ENCODE measurements around the gene ERCC2. TPM values are rescaled to one million over a fixed set of nuclear protein-coding genes. Genes with fewer than 3 reads are reported as not detected.
"Not testable (repeated sequence)": the region's sequence is repeated elsewhere in the genome, so short reads cannot be mapped to it uniquely, and the experiment has no call there.

ERCC2 gene
- total and polyA plus RNA-seq, 9 donors, result 6.3 to 18.6 (median 16.8) TPM

DNA sequence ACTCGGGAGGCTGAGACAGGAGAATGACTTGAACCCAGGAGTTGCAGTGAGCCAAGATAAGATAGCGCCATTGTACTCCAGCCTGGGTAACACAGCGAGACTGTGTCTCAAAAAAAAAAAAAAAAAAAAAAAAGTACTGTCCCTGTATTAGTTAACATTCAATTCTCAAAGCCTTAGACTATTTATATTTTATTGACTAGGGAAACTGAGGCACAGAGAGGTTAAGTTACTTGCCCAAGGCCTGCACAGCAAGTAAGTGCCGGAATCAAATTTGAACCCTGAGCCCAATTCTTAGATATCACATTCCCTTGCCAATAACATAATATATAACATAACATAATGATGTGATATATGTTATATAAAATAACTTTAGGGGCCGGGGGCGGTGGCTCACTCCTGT is 30.7 kb downstream of the ERCC2 start:
- intact Hi-C loops (cut with DNase I), result no loop called here

DNA sequence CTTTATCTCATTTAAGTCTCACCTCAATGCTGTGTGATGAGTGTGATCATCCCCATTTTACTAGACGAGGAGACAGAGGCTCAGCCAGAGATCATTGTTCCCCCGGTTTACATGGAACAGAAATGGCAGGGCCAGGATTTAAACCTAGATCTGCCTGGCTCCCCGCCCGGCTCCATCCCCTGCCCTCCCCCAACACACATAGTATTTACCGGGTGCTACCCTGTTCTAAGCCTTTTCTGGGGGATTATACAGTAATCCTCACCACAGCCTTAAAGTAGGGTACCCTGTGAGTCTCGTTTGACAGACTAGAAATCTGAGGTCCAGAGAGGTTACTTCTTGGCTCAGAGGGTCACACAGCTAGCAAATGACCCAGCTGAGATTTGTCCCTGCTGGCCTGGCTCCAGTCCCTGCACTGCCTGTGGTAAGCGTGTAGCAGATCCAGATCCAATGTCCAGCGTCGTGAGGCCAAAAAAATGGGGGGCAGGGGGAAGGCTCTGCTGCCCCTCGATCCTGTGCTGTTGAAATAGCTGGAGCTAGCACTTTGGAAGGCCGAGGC is 33.6 kb downstream of the ERCC2 start:
- no peaks in the 10 kb centered on the region for H3K27me3 ChIP-seq
- no peaks in the 10 kb centered on the region for H3K36me3 ChIP-seq
- no peak overlapping the region for H3K4me3 ChIP-seq
- intact Hi-C loops (cut with DNase I), result no loop called here
- 42 to 55% (median 54%) methylated on average over 11 of the region's 11 CpGs for WGBS, 3 donors
- no peak overlapping the region for H3K27ac ChIP-seq
- no peaks in the 10 kb centered on the region for H3K4me1 ChIP-seq (ENCODE audit: insufficient read depth)
- DNase-seq, result no peak
- no peaks in the 10 kb centered on the region for H3K9me3 ChIP-seq
- TF ChIP-seq, protein P1, sequence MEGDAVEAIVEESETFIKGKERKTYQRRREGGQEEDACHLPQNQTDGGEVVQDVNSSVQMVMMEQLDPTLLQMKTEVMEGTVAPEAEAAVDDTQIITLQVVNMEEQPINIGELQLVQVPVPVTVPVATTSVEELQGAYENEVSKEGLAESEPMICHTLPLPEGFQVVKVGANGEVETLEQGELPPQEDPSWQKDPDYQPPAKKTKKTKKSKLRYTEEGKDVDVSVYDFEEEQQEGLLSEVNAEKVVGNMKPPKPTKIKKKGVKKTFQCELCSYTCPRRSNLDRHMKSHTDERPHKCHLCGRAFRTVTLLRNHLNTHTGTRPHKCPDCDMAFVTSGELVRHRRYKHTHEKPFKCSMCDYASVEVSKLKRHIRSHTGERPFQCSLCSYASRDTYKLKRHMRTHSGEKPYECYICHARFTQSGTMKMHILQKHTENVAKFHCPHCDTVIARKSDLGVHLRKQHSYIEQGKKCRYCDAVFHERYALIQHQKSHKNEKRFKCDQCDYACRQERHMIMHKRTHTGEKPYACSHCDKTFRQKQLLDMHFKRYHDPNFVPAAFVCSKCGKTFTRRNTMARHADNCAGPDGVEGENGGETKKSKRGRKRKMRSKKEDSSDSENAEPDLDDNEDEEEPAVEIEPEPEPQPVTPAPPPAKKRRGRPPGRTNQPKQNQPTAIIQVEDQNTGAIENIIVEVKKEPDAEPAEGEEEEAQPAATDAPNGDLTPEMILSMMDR (IDR thresholded peaks at IDR 0.05), result no peak
- TF ChIP-seq EP300 (IDR thresholded peaks at IDR 0.05) (no peak), POLR2A (IDR thresholded peaks at IDR 0.05) (no peak)

More for the DNA sequence above, 30.7 kb downstream of the ERCC2 start:
- 65 to 79% (median 77%) methylated on average over 6 of the region's 6 CpGs for WGBS, 3 donors
- no peak overlapping the region for H3K27ac ChIP-seq
- no peaks in the 10 kb centered on the region for H3K9me3 ChIP-seq
- H3K27me3 ChIP-seq, result no peaks in the 10 kb centered on the region
- no peak overlapping the region for H3K4me3 ChIP-seq
- no peak for DNase-seq
- no peak for TF ChIP-seq POLR2A (IDR thresholded peaks at IDR 0.05)
- TF ChIP-seq, protein P1 (IDR thresholded peaks at IDR 0.05), result no peak
- no peaks in the 10 kb centered on the region for H3K36me3 ChIP-seq
- no peaks in the 10 kb centered on the region for H3K4me1 ChIP-seq (ENCODE audit: insufficient read depth)

DNA sequence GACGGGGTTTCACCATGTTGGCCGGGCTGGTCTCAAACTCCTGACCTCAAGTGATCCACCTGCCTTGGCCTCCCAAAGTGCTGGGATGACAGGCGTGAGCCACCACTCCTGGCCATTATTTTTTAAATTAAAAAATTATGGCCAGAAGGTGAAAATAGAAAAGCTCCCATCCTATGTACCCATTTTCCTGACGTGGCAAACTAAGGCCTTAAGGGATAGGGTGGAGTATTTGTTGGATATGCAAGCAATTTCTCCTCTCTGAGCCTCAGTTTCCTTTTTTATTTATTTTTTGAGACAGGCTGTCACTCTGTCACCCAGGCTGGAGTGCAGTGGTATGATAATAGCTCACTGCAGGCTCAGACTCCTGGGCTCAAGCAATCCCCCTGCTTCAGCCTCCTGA is 35.5 kb downstream of the ERCC2 start:
- intact Hi-C loops (cut with DNase I), result not testable (repeated sequence)

DNA sequence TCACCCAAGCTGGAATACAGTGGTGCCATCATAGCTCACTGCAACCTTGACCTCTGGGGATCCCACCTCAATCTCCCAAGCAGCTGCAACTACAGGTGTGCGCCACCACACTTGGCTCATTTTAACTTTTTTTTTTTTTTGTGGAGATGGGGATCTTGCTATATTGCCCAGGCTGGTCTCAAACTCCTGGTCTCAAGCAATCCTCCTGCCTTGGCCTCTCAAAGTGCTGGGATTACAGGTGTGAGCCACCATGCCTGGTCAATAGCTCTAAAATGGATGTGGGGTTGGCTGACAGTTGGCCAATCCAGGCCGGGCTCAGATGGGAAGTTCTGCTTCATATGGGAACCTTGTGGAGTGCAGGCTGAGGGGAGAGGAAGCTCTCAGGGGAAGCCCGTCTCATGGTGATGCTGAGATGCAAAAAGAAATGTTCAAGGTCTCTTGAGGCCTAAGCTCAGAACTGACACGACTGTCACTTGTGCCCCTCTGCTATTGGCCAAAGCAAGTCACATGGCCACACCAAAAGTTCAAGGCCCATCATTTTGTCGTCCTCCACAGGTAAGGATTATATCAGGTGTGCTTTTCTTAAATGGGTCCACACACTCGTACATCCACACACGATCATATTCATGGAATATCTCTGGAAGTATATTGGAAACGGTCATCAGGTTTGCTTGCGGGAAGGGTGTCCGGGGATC is 36.6 kb downstream of the ERCC2 start:
- Histone ChIP-seq H3K27me3 (no peaks in the 10 kb centered on the region), H3K9me3 (no peaks in the 10 kb centered on the region), H3K27ac (no peak overlapping the region), H3K4me3 (no peak overlapping the region), H3K36me3 (no peaks in the 10 kb centered on the region), H3K4me1 (ENCODE audit: insufficient read depth) (no peaks in the 10 kb centered on the region)
- intact Hi-C loops (cut with DNase I), result no loop called here
- TF ChIP-seq POLR2A (IDR thresholded peaks at IDR 0.05), result no peak
- TF ChIP-seq EP300 (IDR thresholded peaks at IDR 0.05), result no peak
- TF ChIP-seq, protein P1 (IDR thresholded peaks at IDR 0.05), result no peak
- DNase-seq, result no peak
- WGBS, 3 donors, result 69 to 75% (median 69%) methylated on average over 10 of the region's 10 CpGs

More for the DNA sequence above, 35.5 kb downstream of the ERCC2 start:
- H3K9me3 ChIP-seq; H3K27me3 ChIP-seq; H3K27ac ChIP-seq; H3K36me3 ChIP-seq; H3K4me3 ChIP-seq; DNase-seq; H3K4me1 ChIP-seq (ENCODE audit: insufficient read depth): not testable (repeated sequence)
- WGBS, 3 donors, result 80 to 87% (median 86%) methylated on average over 4 of the region's 4 CpGs

DNA sequence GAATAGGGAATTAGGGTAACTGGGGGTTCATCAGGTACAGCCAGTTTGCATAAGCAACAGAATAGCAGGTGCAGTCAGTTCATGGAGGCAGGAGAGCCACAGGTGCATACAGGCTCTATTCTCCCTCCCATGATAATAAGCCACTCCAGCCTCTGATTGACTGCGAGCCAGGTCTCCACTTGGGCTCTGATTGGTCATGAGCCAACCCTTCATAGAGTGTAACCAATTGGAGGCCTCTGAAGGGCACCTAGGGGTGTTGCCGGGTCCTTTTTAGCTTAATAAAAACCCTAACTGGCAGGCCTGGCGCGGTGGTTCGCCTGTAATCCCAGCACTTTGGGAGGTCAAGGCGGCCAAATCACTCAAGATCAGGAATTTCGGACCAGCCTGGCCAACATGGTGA is 39.0 kb downstream of the ERCC2 start:
- DNase-seq, result no peak
- Histone ChIP-seq H3K27me3 (no peaks in the 10 kb centered on the region), H3K4me1 (ENCODE audit: insufficient read depth) (no peaks in the 10 kb centered on the region), H3K36me3 (no peaks in the 10 kb centered on the region), H3K9me3 (no peaks in the 10 kb centered on the region), H3K27ac (no peak overlapping the region), H3K4me3 (no peak overlapping the region)
- TF ChIP-seq, protein P1 (IDR thresholded peaks at IDR 0.05), result no peak
- no peak for TF ChIP-seq EP300 (IDR thresholded peaks at IDR 0.05)
- TF ChIP-seq POLR2A (IDR thresholded peaks at IDR 0.05), result no peak
- 78 to 88% (median 84%) methylated on average over 7 of the region's 7 CpGs for WGBS, 3 donors
- intact Hi-C loops (cut with DNase I), result no loop called here

Data from ovary (tissue), 9 donors.